ENCODE measurements around the gene HSPA1B. TPM values are rescaled to one million over a fixed set of nuclear protein-coding genes. Genes with fewer than 3 reads are reported as not detected.

The HSPA1B gene
- 100 to 1,000 TPM in 1 of 2 donors, 10 to 100 TPM in 1; 78.4 to 118 TPM for total RNA-seq

DNA sequence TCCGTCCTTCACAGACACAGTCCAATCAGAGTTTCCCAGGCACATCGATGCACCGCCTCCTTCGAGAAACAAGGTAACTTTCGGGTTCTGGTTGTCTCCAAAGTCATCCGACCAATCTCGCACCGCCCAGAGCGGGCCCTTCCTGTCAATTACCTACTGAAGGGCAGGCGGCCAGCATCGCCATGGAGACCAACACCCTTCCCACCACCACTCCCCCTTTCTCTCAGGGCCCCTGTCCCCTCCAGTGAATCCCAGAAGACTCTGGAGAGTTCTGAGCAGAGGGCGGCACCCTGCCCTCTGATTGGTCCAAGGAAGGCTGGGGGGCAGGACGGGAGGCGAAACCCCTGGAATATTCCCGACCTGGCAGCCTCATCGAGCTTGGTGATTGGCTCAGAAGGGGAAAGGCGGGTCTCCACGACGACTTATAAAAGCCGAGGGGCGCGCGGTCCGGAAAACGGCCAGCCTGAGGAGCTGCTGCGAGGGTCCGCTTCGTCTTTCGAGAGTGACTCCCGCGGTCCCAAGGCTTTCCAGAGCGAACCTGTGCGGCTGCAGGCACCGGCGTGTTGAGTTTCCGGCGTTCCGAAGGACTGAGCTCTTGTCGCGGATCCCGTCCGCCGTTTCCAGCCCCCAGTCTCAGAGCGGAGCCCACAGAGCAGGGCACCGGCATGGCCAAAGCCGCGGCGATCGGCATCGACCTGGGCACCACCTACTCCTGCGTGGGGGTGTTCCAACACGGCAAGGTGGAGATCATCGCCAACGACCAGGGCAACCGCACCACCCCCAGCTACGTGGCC lies at the start of gene HSPA1B:
TSS of gene HSPA1B (plus strand) at position 453 of the 794 bp plus-strand sequence. CDS start at position 666, 213 bp downstream.
- Mint-ChIP-seq H3K4me1 (peaks cover 12% of the 10 kb centered on the region), H3K9me3 (no peaks in the 10 kb centered on the region), H3K27ac (peak within 1 kb of the TSS; percentile 93), H3K36me3 (ENCODE audit: low read depth) (peaks cover 34% of the 10 kb centered on the region), H3K27me3 (no peaks in the 10 kb centered on the region), H3K4me3 (peak within 1 kb of the TSS; percentile 84)
- ATAC-seq (replicated peaks): peak; percentile 80

DNA sequence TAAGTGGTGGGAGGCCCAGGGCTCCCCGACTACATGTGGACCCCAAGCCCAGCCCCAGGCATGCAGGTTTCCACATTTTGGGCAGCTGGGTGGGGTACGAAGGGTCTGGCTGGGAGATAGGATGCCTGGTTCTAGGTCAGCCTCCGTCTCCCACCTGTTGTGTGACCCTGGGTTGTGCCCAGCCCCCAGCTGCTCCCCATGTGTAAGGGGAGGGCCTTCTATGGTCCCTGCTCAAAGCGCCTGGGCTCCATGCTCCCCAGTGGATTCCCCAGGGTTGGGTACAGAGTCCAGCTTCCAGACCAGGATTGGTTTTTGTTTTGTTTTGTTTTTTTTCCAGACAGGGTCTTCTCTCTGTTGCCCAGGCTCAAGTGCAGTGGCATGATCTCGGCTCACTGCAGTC lies 49.3 kb upstream of the HSPA1B start:
- H3K4me3 Mint-ChIP-seq: no peak overlapping the region
- H3K27ac Mint-ChIP-seq: no peak overlapping the region
- no peaks in the 10 kb centered on the region for H3K9me3 Mint-ChIP-seq
- no peaks in the 10 kb centered on the region for H3K27me3 Mint-ChIP-seq
- peaks cover 33% of the 10 kb centered on the region for H3K36me3 Mint-ChIP-seq (ENCODE audit: low read depth)
- ATAC-seq (replicated peaks): no peak
- H3K4me1 Mint-ChIP-seq: peaks cover 16% of the 10 kb centered on the region

DNA sequence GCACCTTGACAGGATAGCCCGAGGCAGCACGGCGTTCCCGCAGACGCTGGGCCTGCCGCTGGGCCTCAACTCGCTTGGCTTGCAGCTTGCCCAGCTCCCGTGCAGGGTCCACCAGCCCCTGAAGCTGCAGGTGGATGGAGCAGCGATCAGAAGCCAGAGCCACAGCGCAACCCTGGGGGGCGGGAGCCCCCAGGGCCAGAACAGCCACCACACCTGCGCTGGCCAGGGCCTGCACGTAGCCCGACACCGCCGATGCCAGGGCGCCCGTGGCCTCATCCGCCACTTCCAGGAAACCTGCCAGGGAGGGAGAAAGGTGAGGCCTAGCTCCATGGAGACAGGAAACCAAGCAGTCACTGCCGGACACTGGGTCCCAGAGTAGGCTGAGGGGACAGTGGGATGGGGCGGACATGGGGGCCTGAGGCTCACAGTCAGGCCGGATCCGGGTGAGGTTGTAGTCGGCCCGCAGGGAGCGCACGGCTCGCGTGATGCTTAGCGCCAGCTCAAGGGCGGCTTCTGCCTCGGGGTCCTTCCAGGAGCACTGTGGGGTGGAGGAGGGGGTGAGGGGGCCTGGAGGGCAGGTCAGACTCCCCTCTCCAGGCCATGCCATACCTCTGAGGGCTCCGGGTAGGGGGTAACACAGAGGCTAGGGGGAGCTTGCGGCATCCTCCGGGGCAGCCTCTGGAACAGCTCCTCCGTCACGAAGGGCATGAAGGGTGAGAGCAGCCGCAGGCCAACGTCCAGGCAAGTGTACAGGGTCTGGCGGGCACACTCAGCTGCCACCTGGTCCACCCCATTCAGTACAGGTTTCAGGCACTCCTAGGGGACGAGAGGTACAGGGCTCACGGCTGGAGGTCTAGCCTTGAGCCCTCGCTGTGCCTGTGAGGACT lies 48.3 kb upstream of the HSPA1B start:
- H3K4me1 Mint-ChIP-seq: peaks cover 16% of the 10 kb centered on the region
- no peak for ATAC-seq (replicated peaks)
- no peak overlapping the region for H3K27ac Mint-ChIP-seq
- no peaks in the 10 kb centered on the region for H3K9me3 Mint-ChIP-seq
- H3K4me3 Mint-ChIP-seq: no peak overlapping the region
- H3K27me3 Mint-ChIP-seq: no peaks in the 10 kb centered on the region
- peaks cover 38% of the 10 kb centered on the region for H3K36me3 Mint-ChIP-seq (ENCODE audit: low read depth)

DNA sequence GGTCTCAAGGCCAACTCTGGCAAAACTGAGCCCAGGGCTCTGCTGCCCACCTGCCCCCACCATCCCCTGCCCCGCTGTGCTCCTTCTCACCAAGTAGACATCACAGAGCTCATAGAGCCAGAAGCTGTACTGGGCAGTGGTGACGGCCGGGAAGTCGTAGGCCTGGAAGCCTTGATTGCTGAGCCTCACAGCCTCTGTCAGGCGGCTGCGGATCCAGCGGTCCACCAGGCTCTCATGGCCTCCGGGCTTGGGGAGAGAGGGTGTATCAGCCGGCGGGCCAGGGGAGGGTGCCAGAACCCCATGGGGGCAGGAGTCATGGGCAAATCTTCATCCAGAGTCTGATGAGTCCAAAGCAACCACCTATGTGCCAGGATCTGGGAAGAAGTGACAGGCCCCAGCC lies 47.6 kb upstream of the HSPA1B start:
- H3K27ac Mint-ChIP-seq: no peak overlapping the region
- peaks cover 16% of the 10 kb centered on the region for H3K4me1 Mint-ChIP-seq
- H3K9me3 Mint-ChIP-seq: no peaks in the 10 kb centered on the region
- no peak for ATAC-seq (replicated peaks)
- no peak overlapping the region for H3K4me3 Mint-ChIP-seq
- peaks cover 45% of the 10 kb centered on the region for H3K36me3 Mint-ChIP-seq (ENCODE audit: low read depth)
- H3K27me3 Mint-ChIP-seq: no peaks in the 10 kb centered on the region

DNA sequence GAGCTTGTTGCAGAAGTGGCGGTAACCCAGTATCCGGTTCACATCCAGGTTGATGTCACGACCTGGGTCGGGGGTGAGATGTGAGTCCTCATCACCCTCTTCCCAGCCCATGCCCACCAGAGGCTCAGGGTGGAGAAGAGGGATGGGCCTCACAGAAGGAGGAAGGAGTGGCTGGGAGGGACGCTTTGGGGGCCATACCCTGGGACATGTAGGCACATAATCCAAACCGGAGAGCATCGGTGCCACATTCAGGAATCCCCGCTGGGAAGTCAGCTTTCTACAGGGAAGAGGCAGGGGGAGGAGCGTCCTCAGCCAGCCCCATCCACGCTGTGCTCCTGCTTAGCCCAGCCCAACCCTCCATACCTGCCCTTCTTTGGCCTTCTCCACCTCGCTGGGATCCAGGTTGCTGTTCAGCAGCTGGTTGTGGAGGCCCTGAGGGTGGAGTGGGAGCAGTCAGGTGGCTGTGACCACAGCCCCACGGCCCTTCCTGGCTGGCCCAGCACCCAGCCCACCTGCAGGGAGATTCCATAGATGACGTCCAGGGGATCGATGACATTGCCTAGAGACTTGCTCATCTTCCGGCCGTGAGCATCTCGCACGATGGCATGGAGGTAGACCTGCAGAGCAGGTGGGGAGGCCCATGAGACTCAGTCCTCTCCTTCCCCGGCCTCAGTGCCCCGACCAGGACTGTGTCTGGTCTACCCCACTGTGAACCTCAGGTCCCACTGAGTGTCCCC lies 46.9 kb upstream of the HSPA1B start:
- Mint-ChIP-seq H3K9me3 (no peaks in the 10 kb centered on the region), H3K4me1 (peaks cover 11% of the 10 kb centered on the region), H3K27ac (no peak overlapping the region), H3K4me3 (no peak overlapping the region), H3K27me3 (no peaks in the 10 kb centered on the region), H3K36me3 (ENCODE audit: low read depth) (peaks cover 52% of the 10 kb centered on the region)
- no peak for ATAC-seq (replicated peaks)

DNA sequence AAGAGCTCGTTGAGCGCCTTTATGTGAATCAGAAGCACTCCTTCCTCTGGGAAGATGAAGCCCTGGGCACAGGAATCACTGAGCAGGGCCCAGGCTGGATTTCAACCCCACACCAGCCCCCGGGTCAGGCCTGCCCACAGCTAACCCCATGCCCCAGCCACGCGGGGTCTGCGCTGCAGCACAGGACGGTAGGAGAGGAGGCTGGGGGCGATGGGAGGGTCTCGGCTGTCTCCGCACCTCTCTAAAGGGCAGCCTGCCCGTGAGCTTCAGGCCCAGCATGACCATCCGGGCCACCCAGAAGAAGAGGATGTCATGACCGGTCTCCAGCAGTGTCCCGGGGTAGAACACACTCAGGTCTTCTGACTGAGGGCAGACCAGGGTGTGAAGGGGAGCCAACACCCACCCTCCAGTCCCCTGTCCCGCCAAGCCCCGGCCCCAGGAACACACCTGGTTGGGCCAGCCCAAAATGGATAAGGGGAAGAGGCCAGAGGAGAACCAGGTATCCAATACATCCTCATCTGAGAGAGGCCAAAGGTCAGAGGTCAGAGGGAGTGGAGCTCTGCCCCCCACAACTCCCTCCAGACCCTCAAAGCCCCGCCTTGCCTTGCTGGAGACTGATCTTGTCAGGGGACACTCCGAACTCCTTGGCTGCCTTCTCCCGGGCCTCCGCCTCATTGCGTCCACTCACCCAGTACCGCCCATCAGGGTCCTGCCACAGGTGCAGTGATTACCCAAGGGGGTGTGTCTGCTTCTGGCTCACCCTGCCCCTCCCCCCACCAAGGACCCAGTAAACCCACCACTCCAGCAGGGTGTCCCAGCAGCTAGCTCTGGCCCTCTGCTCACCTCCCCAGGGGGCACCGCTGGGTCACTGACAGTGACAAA lies 46.1 kb upstream of the HSPA1B start:
- no peak for ATAC-seq (replicated peaks)
- H3K36me3 Mint-ChIP-seq (ENCODE audit: low read depth): peaks cover 60% of the 10 kb centered on the region
- H3K27ac Mint-ChIP-seq: no peak overlapping the region
- peaks cover 7% of the 10 kb centered on the region for H3K4me1 Mint-ChIP-seq
- no peak overlapping the region for H3K4me3 Mint-ChIP-seq
- H3K9me3 Mint-ChIP-seq: no peaks in the 10 kb centered on the region
- H3K27me3 Mint-ChIP-seq: no peaks in the 10 kb centered on the region

DNA sequence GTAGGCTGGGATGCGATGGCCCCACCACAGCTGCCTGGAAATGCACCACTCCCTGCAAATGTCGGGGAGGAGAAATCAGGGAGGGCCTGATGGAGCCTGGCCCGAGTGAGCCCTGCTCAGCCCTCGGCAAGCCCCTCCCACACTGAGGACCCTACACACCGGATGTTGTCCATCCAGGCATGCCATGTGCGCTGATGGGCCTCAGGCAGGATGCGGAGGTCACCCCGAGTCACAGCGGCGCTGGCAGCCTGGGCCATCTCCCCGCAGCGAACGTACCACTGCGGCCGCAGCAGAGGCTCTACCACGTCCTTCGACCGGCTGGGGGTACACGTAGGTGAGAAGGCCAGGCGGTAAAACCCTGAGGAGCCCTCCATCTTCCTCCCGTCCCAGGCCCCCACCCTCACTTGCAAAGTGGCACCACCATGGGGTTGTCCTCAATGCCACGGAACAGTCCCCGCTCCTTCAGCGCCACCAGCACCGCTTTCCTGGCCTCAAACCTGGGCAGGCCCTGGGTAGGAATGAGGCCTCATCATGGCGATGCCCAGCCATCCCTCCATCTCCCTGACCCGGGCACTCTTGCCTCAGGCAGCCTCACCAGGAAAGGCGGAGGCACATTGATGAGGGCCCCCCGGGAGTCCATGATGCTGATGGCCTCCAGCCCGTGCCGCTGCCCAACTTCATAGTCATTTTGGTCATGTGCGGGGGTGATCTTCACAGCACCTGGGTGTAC lies 45.2 kb upstream of the HSPA1B start:
- ATAC-seq (replicated peaks): no peak
- H3K4me1 Mint-ChIP-seq: peaks cover 3% of the 10 kb centered on the region
- no peaks in the 10 kb centered on the region for H3K9me3 Mint-ChIP-seq
- H3K27me3 Mint-ChIP-seq: no peaks in the 10 kb centered on the region
- no peak overlapping the region for H3K4me3 Mint-ChIP-seq
- no peak overlapping the region for H3K27ac Mint-ChIP-seq
- peaks cover 61% of the 10 kb centered on the region for H3K36me3 Mint-ChIP-seq (ENCODE audit: low read depth)

DNA sequence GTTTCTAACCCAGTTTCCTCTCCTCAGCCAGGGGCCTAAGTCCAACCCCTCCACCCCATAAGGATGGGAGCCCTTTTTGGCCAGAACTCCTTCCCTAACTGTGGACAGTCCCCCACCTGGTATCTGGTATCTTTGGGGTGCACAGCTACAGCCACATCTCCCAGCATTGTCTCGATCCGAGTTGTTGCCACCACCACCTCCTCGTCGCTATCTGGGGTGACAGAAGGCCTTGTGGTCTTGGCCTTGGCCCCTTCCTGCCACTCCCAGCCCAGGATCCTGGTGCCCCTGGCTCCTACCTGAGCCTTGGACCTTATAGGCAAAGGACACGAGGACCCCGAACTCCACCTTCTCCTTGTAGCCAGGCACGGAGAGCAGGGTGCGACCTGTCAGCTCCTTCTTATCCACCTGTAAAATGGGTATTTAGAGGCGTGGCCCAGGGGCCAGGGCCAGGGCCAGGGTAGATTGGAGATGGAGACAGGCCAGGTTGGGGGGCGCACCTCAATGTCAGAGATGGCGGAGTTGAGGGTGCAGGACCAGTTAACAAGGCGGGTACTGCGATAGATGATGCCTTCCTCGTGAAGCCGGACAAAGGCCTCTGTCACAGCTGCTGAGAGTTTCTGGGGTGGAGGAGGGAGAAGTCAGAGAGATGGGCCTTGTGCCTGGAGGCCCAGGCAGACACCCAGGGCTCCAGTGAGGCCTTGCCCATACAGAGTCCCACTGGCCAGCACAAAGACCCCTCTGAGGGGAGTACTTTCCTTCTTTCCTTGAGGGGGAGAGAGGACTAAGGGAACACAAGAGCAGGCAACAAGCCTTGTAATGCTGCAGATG lies 43.2 kb upstream of the HSPA1B start:
- Mint-ChIP-seq H3K27me3 (no peaks in the 10 kb centered on the region), H3K36me3 (ENCODE audit: low read depth) (peaks cover 63% of the 10 kb centered on the region), H3K4me3 (no peak overlapping the region), H3K9me3 (no peaks in the 10 kb centered on the region), H3K4me1 (peaks cover 2% of the 10 kb centered on the region), H3K27ac (peak overlapping the region; percentile 61)
- no peak for ATAC-seq (replicated peaks)

DNA sequence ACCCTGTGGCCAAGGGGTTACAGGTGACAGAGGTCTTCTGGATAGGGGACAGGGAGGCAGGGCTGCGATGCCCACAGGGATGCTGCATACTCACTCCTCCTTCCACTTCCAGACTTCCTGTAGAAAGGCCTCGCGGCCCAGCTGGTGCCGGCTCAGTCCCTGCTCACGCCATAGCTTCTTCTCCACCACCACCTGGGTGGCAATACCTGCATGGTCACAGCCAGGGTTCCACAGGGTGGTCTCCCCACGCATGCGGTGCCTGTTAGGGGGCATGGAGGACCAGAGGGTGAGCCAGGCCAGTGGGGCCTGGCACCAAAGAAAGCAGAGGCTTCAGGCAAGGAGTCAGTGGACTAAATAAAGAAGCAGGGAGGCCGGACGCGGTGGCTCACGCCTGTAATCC lies 42.1 kb upstream of the HSPA1B start:
- Mint-ChIP-seq H3K27ac (no peak overlapping the region), H3K4me3 (no peak overlapping the region), H3K36me3 (ENCODE audit: low read depth) (peaks cover 75% of the 10 kb centered on the region), H3K4me1 (peaks cover 6% of the 10 kb centered on the region), H3K27me3 (no peaks in the 10 kb centered on the region), H3K9me3 (no peaks in the 10 kb centered on the region)
- no peak for ATAC-seq (replicated peaks)

DNA sequence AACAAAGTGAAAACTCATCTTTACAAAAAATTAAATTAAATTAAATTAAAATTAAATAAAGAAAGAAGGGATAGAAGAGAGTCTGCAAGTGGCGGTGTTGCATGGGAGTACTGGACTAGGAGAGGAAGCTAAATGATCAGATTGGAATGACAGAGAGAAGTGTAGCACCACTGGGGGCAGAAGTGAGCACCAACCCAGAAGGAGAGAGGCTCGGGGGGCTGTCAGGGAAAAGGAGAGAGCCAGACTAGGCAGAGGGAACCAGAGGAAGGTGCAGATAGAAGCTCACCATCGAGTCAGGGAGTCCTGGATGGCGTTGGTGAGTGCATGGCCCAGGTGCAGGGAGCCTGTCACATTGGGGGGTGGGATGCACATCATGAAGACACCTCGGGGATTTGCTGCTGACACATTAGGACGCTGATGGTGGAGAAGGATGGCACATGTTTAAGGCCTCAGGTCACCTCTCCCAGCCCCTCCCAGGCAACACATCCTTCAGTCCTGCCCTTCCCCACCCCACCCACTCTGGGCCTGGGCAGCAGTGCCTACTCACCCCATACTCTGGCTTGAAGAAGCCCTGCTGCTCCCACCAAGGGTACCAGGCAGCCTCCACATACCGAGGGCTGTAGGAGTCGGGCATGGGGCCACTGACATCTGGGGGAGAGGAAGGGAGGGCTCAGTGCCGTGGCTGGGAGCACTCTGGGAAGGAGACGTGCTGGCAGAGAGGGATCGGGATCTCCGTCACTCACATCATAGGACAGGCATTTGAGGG lies 36.0 kb upstream of the HSPA1B start:
- Mint-ChIP-seq H3K9me3 (no peaks in the 10 kb centered on the region), H3K4me3 (peak overlapping the region; percentile 22), H3K27me3 (no peaks in the 10 kb centered on the region), H3K4me1 (peaks cover 25% of the 10 kb centered on the region), H3K36me3 (ENCODE audit: low read depth) (peaks cover 64% of the 10 kb centered on the region), H3K27ac (no peak overlapping the region)
- ATAC-seq (replicated peaks): no peak

DNA sequence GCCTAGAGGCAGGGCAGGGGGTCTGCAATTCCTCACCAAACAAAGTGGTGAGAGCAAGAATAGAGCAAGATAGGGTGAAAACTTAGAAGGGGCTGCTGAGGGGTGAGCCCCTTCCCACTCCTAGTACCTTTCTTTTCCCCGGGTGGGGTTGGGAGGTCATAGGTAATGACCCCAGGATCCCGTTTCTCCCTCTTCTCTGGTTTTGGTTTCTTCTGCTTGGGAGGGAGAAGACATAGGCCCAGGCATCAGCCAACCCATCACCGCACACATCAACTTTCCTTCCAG lies 35.5 kb upstream of the HSPA1B start:
- no peak for ATAC-seq (replicated peaks)
- peak overlapping the region; percentile 72 for H3K4me3 Mint-ChIP-seq
- H3K4me1 Mint-ChIP-seq: peaks cover 27% of the 10 kb centered on the region
- H3K27me3 Mint-ChIP-seq: no peaks in the 10 kb centered on the region
- H3K27ac Mint-ChIP-seq: peak overlapping the region; percentile 29
- no peaks in the 10 kb centered on the region for H3K9me3 Mint-ChIP-seq
- peaks cover 61% of the 10 kb centered on the region for H3K36me3 Mint-ChIP-seq (ENCODE audit: low read depth)

DNA sequence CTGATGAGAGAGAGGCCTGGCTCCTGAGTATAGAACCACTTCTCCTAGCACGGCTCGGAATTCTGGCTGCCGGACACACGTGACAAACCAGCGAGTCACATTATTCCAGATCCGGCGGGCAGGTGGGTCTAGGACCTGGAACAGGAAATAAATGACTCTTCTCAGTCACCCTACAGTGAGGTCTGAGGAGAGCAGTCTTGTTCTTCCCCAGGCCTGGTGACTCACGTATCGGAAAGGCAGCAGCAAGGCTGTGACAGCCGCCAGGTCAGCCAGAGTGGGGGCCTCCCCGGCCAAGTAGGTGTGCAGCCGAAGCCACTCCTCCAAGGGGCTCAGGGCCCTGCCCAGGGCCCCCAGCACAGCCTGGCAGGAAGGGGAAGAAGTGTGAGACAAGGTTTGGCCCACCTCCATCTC lies 34.8 kb upstream of the HSPA1B start:
- peaks cover 33% of the 10 kb centered on the region for H3K4me1 Mint-ChIP-seq
- peak overlapping the region; percentile 29 for H3K27ac Mint-ChIP-seq
- ATAC-seq (replicated peaks): peak; percentile 54
- H3K9me3 Mint-ChIP-seq: no peaks in the 10 kb centered on the region
- peak overlapping the region; percentile 72 for H3K4me3 Mint-ChIP-seq
- peaks cover 68% of the 10 kb centered on the region for H3K36me3 Mint-ChIP-seq (ENCODE audit: low read depth)
- H3K27me3 Mint-ChIP-seq: no peaks in the 10 kb centered on the region
